22Rv1 (cell line): ENCODE measurements around the gene KRTAP2-1.

Source experiments
- CTCF ChIP-seq: fragments of 450-650 bp; IDR thresholded peaks from 2 replicates; pipeline ENCODE4 v1.5.1; 2017; ENCODE audit warnings: mild to moderate bottlenecking
- ZFX ChIP-seq: fragments of 450-650 bp; IDR thresholded peaks from 2 replicates; pipeline ENCODE4 v1.6.1; 2017; ENCODE audit warnings: antibody characterized with exemption, borderline replicate concordance

GRCh38 chr17:41049110-41049509 is 2.0 kb upstream of the KRTAP2-1 start:
- TF ChIP-seq CTCF, result no peak
- no peak for TF ChIP-seq ZFX
